ENCODE measurements around the gene PIEZO1. TPM values are rescaled to one million over a fixed set of nuclear protein-coding genes. Genes with fewer than 3 reads are reported as not detected.

Gene PIEZO1
- total RNA-seq, 2 experiments from 2014 or later = 308 to 323 TPM

DNA sequence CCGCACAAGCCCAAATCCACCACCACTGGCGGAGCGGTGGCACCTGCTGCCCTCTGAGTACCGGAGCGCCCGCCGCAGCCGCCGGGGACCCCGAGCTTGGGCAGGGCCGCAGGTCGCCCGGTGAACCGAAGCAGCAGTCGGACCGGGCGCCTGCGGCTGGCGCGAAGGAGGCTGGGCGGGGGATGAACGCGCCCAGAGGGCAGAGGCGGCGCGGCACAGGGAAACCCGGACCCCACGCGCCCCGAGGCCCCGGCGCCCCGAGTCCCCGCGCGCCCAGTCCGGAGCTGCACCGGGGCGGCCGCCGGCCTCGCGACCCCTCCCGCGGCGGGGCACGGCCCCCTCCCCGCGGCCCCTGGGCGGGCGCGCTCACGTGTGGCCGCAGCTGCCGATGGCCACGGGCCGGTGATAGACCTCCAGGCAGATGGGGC lies 79.2 kb downstream of the PIEZO1 start:
- peak overlapping the region; percentile 95 for H3K4me3 Mint-ChIP-seq
- H3K27me3 Mint-ChIP-seq = no peaks in the 10 kb centered on the region
- peaks cover 48% of the 10 kb centered on the region for H3K4me1 Mint-ChIP-seq
- no peaks in the 10 kb centered on the region for H3K9me3 Mint-ChIP-seq
- ChIA-PET CTCF (interaction anchor here (0.7 to 1.9 kb wide), 4 partner anchors 18 to 75 kb away, joined by 4 to 9 read pairs (median 7); no protein-coding TSS in a partner anchor), POLR2A (interaction anchor here (0.6 to 8.1 kb wide), 15 partner anchors 14 to 511 kb away, joined by 3 to 91 read pairs (median 9); partner anchors contain the start of genes APRT, CYBA, PIEZO1 and SNAI3)
- peak overlapping the region; percentile 98 for H3K27ac Mint-ChIP-seq
- H3K36me3 Mint-ChIP-seq (ENCODE audit: low read depth) = peaks cover 35% of the 10 kb centered on the region
- DNase-seq = peak; percentile 32

DNA sequence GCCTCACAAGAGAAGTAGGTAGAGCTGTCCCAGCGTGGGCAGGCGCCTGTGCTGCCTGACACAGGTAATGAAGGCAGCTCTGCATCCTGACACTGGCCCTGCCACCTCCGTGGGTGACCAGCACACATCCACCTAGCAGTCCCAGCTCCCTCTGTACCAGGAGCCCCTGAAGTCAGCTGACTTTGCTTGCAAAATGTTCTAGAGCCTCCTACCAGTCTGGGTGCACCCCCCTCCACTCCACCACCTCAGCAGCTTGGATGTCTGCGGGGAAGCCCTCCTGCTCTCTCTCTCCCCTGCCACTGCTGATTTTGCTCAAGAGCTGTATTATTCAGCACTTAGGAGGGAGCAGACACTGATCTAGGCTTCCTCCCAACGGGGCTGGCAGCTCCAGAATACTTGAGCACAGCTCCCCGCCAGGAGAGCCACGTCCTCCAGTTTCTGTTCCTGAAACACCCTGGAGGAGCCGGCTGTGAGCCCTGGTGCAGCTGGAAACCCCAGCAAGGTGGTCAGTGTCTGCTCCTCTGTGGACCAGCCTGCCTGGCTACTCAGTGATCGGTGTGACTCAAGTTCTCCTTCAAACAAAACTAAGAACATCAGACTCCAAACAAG lies 79.8 kb downstream of the PIEZO1 start:
- Mint-ChIP-seq H3K4me1 (peaks cover 54% of the 10 kb centered on the region), H3K4me3 (peak overlapping the region; percentile 95), H3K27ac (peak overlapping the region; percentile 98), H3K27me3 (no peaks in the 10 kb centered on the region), H3K9me3 (no peaks in the 10 kb centered on the region), H3K36me3 (ENCODE audit: low read depth) (peaks cover 41% of the 10 kb centered on the region)
- CTCF ChIA-PET = interaction anchor here (0.7 to 5.6 kb wide), 7 partner anchors 18 to 926 kb away, joined by 3 to 26 read pairs (median 7); partner anchors contain the start of gene ZC3H18
- DNase-seq = peak; percentile 40
- POLR2A ChIA-PET = interaction anchor here (0.6 to 8.1 kb wide), 22 partner anchors 9 to 512 kb away, joined by 3 to 91 read pairs (median 4); partner anchors contain the start of genes APRT, CYBA, PIEZO1 and SNAI3

DNA sequence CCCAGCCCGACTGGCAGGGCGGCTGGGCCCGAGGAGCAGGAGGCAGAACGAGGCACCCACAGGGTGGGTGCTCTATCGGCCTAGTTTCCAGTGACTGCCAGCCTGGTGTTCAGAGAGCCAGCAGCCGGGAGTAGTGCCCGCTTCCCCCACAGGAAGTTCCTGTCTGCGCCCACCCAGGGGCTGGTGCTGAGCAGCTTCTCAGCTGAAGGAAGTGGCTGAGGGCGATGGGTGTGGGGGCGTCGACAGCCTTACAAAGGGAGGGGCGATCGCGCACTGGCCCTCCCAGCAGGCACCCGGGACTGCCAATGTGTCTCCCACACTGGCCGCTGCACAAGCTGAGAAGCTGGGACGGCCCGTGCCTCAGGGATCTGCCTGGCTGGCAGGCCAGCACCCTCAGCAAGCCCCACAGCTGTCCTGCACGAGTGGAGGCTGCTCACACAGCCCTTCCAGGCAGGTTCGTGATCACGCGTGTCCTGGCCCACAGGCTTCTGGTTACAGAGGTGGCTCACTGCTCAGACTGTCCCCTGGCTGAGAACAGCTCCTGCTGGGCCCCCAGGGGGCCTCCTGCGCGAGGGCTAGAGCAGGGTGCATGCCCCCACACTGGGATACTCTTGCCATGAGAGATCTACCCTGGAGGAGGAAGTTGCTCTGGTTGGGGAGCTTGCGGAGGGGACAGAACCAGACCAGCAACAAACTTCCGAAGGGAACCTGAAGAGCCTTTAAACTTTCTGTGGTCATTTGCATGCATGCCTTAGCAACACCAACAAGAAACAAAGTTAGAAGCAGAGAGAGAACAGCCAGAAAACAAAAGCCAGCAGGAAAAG lies 81.3 kb downstream of the PIEZO1 start:
- peak; percentile 83 for DNase-seq
- Mint-ChIP-seq H3K4me1 (peaks cover 60% of the 10 kb centered on the region), H3K36me3 (ENCODE audit: low read depth) (peaks cover 50% of the 10 kb centered on the region)

DNA sequence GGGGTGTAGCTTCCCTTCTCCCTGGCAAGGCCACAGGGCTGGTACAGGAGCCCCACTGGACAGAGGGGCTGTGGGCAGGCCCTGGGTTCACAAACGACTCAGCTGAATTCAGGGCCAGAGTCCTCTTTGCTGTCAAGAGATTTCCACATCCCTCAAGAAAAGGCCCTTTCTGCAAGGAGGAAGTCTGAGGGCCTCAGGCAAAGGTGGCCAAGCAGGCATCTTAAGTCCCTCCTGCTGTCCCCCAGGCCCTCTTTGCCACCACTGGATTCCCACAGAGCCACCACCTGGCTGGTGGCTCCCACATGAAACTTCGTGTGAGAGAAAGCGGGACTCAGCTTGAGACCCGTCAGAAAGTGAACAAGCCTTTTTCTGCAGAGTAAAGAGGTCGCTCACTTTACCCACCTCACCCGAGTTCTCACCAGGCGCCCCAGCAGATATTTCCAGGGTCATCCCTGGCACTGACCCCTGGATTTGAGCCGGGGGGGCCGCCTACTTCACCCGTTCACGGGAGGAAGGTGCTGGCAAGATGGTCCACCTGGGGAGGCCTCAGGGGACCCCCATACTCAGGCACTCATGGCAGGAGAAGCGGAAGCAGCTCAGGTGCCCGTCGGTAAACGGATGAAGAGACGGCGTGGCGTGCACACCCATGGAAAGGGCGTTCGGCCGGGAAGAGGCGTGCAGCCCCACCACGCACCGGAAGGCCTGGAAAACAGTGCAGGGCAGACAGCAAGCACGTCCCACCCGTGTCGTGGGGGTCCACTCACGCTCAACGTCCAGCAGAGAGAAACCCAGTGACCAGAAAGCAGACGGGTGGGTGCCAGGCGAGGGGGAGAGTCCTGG lies 82.4 kb downstream of the PIEZO1 start:
- peaks cover 59% of the 10 kb centered on the region for H3K36me3 Mint-ChIP-seq (ENCODE audit: low read depth)
- peaks cover 68% of the 10 kb centered on the region for H3K4me1 Mint-ChIP-seq
- H3K27ac Mint-ChIP-seq = peak overlapping the region; percentile 98
- POLR2A ChIA-PET = interaction anchor here (0.7 to 8.1 kb wide), 19 partner anchors 9 to 132 kb away, joined by 3 to 91 read pairs (median 15); partner anchors contain the start of genes APRT, CDT1, CYBA and IL17C
- CTCF ChIA-PET = interaction anchor here (1.0 to 5.6 kb wide), 6 partner anchors 17 to 97 kb away, joined by 4 to 26 read pairs (median 8); no protein-coding TSS in a partner anchor
- no peaks in the 10 kb centered on the region for H3K27me3 Mint-ChIP-seq
- DNase-seq = peak; percentile 40
- H3K9me3 Mint-ChIP-seq = no peaks in the 10 kb centered on the region
- peak overlapping the region; percentile 95 for H3K4me3 Mint-ChIP-seq

More for the DNA sequence above, 81.3 kb downstream of the PIEZO1 start:
- H3K27me3 Mint-ChIP-seq = no peaks in the 10 kb centered on the region
- ChIA-PET CTCF (interaction anchor here (1.0 to 5.6 kb wide), 6 partner anchors 23 to 96 kb away, joined by 3 to 26 read pairs (median 8); no protein-coding TSS in a partner anchor), POLR2A (interaction anchor here (0.7 to 8.1 kb wide), 21 partner anchors 11 to 804 kb away, joined by 3 to 91 read pairs (median 4); partner anchors contain the start of genes APRT, CDT1, CYBA and MVD)
- no peaks in the 10 kb centered on the region for H3K9me3 Mint-ChIP-seq
- peak overlapping the region; percentile 95 for H3K4me3 Mint-ChIP-seq
- H3K27ac Mint-ChIP-seq = peak overlapping the region; percentile 98

DNA sequence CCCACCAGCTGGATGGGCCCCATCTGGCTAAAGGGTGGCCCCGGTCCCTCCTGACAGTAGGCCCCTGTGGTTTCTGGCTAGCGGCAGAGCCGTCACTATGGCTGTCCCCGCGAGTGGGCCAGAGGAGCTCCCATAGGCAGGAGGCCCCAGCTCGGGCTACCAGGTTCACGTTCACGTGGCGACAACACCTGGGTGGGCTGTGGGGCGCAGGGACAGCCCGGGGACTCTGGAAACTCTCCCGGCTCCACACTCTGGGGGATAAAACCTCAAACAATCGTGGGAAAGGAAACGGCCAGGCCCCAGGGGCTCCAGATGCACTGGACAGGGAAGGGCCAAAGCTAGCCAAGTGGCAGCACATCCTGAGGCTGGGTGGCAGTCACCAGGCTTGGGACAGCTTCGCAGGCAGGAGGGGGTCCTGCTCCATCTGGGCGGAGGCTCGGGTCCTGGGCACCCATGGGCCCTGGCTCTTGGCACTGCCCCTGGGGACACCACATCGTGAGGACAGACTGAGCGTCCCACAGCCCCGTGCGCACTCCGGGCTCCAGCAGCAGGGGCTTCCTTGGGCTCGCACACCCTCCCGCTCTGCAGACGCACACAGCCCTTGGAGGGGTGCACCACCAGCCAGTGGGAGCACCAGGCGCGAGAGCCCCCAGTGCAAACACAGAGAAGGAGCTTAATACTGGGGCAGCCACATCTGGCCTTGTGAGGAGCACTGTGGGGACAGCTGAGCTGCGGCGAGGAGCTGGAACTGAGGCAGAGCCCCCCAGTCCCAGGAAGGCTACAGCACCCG lies 83.2 kb downstream of the PIEZO1 start:
- peaks cover 63% of the 10 kb centered on the region for H3K4me1 Mint-ChIP-seq
- CTCF ChIA-PET = interaction anchor here (1.1 to 5.6 kb wide), 7 partner anchors 16 to 82 kb away, joined by 3 to 26 read pairs (median 6); no protein-coding TSS in a partner anchor
- H3K27me3 Mint-ChIP-seq = no peaks in the 10 kb centered on the region
- no peaks in the 10 kb centered on the region for H3K9me3 Mint-ChIP-seq
- peak overlapping the region; percentile 98 for H3K27ac Mint-ChIP-seq
- peak; percentile 35 for DNase-seq
- POLR2A ChIA-PET = interaction anchor here (0.9 to 8.1 kb wide), 21 partner anchors 9 to 745 kb away, joined by 3 to 91 read pairs (median 11); partner anchors contain the start of genes APRT, CDT1, CYBA and IL17C
- peaks cover 63% of the 10 kb centered on the region for H3K36me3 Mint-ChIP-seq (ENCODE audit: low read depth)
- H3K4me3 Mint-ChIP-seq = peak overlapping the region; percentile 95

DNA sequence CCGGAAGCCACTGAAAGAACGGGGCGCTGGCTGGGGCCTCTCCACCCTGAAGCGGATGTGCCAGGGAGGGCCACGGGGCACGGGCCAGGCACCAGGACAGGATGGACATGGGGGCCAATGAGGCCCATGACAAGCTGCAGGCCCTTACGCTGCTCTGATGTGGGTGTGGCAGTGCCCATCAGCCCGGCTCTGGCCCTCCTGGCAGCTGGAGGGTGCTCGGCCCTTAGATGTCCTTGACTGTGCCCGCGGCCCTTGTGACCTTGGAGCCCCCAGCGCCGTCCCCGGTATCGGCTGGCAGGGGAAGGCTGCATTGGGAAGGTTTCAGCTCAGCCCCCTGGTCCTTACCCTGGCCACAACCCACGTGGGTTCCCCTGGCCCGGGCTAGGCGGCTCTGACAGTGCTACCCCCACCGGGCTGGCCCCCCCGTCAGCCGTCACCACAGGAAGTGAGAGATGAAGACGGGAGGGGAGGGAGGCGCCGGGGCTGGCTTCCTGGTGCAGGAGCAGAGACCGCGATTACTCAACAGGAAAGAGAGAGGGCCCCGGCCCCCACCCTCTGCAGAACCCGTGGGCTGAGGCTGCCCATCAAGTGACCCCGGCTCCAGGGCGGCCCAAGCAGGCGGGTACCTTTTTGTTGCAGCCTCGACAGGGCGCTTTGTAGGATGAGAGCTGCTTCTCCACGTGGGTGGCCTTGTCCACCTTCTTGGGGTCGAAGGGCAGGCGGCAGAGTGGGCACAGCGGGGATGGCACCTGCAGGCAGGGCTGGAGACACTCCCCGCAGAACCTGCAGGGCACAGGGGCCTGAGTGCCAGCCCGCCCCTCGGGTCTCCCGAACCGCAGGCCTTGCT lies 84.2 kb downstream of the PIEZO1 start:
- peak; percentile 98 for DNase-seq
- CTCF ChIA-PET = interaction anchor here (0.5 to 5.6 kb wide), 7 partner anchors 9 to 83 kb away, joined by 3 to 26 read pairs (median 5); no protein-coding TSS in a partner anchor
- Mint-ChIP-seq H3K4me3 (peak overlapping the region; percentile 95), H3K4me1 (peaks cover 63% of the 10 kb centered on the region), H3K27me3 (no peaks in the 10 kb centered on the region), H3K27ac (peak overlapping the region; percentile 98), H3K36me3 (ENCODE audit: low read depth) (peaks cover 63% of the 10 kb centered on the region), H3K9me3 (no peaks in the 10 kb centered on the region)
- POLR2A ChIA-PET = interaction anchor here (0.5 to 8.1 kb wide), 25 partner anchors 9 to 744 kb away, joined by 3 to 91 read pairs (median 6); partner anchors contain the start of genes APRT, CDT1, CYBA and IL17C

DNA sequence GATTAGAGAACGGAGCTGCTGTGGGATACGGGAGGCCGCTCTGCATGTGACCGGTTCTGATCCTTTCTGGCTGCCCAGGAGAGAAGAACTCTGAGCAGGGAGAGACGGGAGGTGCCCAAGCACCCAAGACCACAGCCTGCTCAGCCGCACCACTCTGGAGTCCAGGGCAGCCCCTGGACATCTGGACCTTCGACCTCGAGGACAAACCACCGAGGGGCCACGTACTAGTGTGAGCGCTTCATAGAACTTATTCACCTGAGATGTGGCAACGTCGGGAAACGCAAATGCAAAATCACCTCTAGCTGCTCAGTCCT lies 84.7 kb downstream of the PIEZO1 start:
- Mint-ChIP-seq H3K27me3 (no peaks in the 10 kb centered on the region), H3K4me3 (peak overlapping the region; percentile 95), H3K4me1 (peaks cover 63% of the 10 kb centered on the region), H3K9me3 (no peaks in the 10 kb centered on the region), H3K36me3 (ENCODE audit: low read depth) (peaks cover 59% of the 10 kb centered on the region), H3K27ac (peak overlapping the region; percentile 98)
- no peak for DNase-seq
- ChIA-PET CTCF (interaction anchor here (0.5 to 5.6 kb wide), 5 partner anchors 9 to 81 kb away, joined by 3 to 26 read pairs (median 5); no protein-coding TSS in a partner anchor), POLR2A (interaction anchor here (0.9 to 8.1 kb wide), 18 partner anchors 8 to 129 kb away, joined by 3 to 91 read pairs (median 13); partner anchors contain the start of genes APRT, CDT1, CYBA and MVD)

DNA sequence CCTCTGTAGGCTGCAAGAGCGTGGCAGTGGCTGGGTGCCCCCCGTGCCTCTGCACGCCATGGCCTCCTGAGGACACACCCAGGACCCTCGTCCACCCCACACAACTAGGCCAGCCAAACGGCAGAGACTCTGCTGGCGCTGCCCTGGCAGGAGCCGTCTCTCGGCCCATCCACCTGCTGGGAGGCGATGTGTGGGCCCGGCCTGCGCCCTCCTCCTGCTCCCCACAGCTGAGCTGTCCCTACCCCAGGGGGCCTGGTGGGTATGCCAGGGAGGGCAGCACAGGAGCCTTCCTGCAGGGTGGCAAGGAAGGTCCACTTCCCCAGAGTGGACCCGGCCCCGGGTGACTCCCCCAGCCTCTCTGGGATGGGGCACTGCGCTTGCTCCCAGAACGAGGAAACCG lies 85.8 kb downstream of the PIEZO1 start:
- Mint-ChIP-seq H3K36me3 (ENCODE audit: low read depth) (peaks cover 58% of the 10 kb centered on the region), H3K27ac (no peak overlapping the region), H3K9me3 (no peaks in the 10 kb centered on the region), H3K4me1 (peaks cover 61% of the 10 kb centered on the region), H3K4me3 (no peak overlapping the region), H3K27me3 (no peaks in the 10 kb centered on the region)
- CTCF ChIA-PET = no interaction called here
- POLR2A ChIA-PET = interaction anchor here (6.9 kb wide), 1 partner anchor 83 kb away, joined by 91 read pairs; the partner anchor contains the start of gene PIEZO1
- no peak for DNase-seq

DNA sequence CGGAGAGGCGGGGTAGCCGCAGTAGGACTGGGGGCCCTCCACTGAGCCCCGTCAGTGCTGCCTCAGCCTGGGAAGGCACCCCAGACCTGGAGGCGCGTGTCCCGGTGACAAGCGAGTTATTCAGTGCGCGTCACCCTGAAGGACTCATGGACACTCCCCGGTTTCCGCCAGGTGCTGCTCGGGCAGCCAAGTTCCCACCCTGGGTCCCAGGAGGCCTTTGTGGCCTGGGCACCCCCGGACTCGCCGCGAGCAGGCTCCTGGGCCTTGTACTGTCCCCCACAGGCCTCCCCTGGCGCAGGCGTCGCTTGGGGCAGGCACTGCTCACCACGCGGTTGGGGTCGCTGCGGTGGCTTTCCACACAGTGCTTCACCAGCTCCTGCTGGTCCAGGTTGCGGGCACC lies 86.4 kb downstream of the PIEZO1 start:
- CTCF ChIA-PET = interaction anchor here (0.8 kb wide), 1 partner anchor 39 kb away, joined by 3 read pairs; no protein-coding TSS in a partner anchor
- no peak for DNase-seq

DNA sequence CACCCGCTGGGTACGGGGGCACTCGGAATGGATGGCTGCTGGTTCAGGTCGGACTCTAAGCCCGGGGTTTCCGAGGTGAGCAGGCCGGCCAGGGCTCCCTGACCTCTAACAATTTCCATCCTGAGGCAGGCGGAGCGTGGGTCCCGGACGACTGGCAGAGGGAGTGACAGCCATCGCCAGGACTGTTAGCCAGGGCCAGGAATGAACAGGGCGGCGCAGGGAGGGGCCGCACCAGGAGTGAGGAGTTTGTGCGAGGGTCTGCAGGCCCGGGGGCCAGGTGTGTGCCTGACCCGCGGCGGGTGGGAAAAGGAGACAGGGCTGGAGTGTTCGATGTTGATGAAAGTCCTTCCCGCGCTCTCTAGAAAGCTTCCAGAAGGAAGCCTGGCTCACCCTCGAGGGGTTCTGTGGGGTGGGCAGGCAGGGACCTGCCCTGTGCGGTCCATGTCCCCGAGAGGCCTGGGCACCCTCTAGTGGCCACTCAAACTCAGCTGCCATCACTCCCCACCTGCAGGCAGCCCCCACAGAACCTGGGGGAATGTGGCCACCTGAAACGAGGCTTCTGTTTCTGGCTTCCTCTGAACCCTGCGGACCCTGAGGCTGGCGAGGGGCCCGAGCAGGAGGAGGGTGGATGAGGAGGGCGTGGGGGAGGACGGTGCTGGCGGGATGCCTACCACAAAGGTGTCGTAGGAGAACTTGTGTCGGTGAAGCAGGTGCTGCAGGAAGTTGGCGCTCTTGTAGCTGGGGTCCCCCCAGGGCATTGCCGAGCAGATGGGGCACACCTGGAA lies 87.0 kb downstream of the PIEZO1 start:
- H3K27me3 Mint-ChIP-seq = no peaks in the 10 kb centered on the region
- ChIA-PET CTCF (interaction anchor here (0.8 kb wide), 1 partner anchor 39 kb away, joined by 3 read pairs; no protein-coding TSS in a partner anchor), POLR2A (interaction anchor here (1.7 kb wide), 1 partner anchor 11 kb away, joined by 4 read pairs; no protein-coding TSS in a partner anchor)
- H3K4me3 Mint-ChIP-seq = no peak overlapping the region
- no peak for DNase-seq
- peak overlapping the region; percentile 21 for H3K27ac Mint-ChIP-seq
- H3K36me3 Mint-ChIP-seq (ENCODE audit: low read depth) = peaks cover 51% of the 10 kb centered on the region
- H3K9me3 Mint-ChIP-seq = no peaks in the 10 kb centered on the region
- H3K4me1 Mint-ChIP-seq = peaks cover 60% of the 10 kb centered on the region

More for the DNA sequence above, 86.4 kb downstream of the PIEZO1 start:
- H3K9me3 Mint-ChIP-seq = no peaks in the 10 kb centered on the region
- H3K4me1 Mint-ChIP-seq = peaks cover 60% of the 10 kb centered on the region
- H3K4me3 Mint-ChIP-seq = no peak overlapping the region
- H3K36me3 Mint-ChIP-seq (ENCODE audit: low read depth) = peaks cover 55% of the 10 kb centered on the region
- H3K27me3 Mint-ChIP-seq = no peaks in the 10 kb centered on the region
- H3K27ac Mint-ChIP-seq = peak overlapping the region; percentile 21
- POLR2A ChIA-PET = interaction anchor here (1.7 kb wide), 1 partner anchor 11 kb away, joined by 4 read pairs; no protein-coding TSS in a partner anchor
